Smooth muscle cell (in vitro differentiated cells): ENCODE data around the gene KRTAP10-5. TPM values are rescaled to one million over a fixed set of nuclear protein-coding genes. Genes with fewer than 3 reads are reported as not detected.

Experiments
- DNase-seq: peaks from one replicate; lab custom pipeline; 2025; ENCODE audit not compliant: unreplicated experiment; lab: John Stamatoyannopoulos, UW
- H2AFZ ChIP-seq: fragments of 200-600 bp; sonication (generic); 2 replicates; pipeline ENCODE4 v1.6.0; 2016; ENCODE audit warnings: antibody characterized with exemption, low read depth, mild to moderate bottlenecking
- H3F3A ChIP-seq: fragments of 200-600 bp; sonication (generic); 2 replicates; pipeline ENCODE4 v1.6.0; 2017; ENCODE audit warnings: antibody characterized with exemption, low read depth
- H3K27ac ChIP-seq: fragments of 200-600 bp; sonication (generic); 2 replicates; pipeline ENCODE4 v1.5.1; 2016; ENCODE audit warnings: low read depth, mild to moderate bottlenecking
- H3K27me3 ChIP-seq: fragments of 200-600 bp; sonication (generic); 2 replicates; pipeline ENCODE4 v1.6.1; 2016; ENCODE audit warnings: low read depth, mild to moderate bottlenecking
- H3K36me3 ChIP-seq: fragments of 200-600 bp; sonication (generic); 2 replicates; pipeline ENCODE4 v1.5.1; 2016; ENCODE audit warnings: low read depth
- H3K4me1 ChIP-seq: fragments of 200-600 bp; sonication (generic); 2 replicates; pipeline ENCODE4 v1.5.1; 2016; ENCODE audit warnings: low read depth
- H3K4me2 ChIP-seq: fragments of 200-600 bp; sonication (generic); 2 replicates; pipeline ENCODE4 v1.6.0; 2016; ENCODE audit warnings: mild to moderate bottlenecking
- H3K4me3 ChIP-seq: fragments of 200-600 bp; sonication (generic); 2 replicates; pipeline ENCODE4 v1.5.1; 2016; ENCODE audit warnings: mild to moderate bottlenecking
- H3K79me2 ChIP-seq: fragments of 200-600 bp; sonication (generic); 2 replicates; pipeline ENCODE4 v1.6.0; 2016; ENCODE audit warnings: low read depth, mild to moderate bottlenecking
- H3K9ac ChIP-seq: fragments of 200-600 bp; sonication (generic); 2 replicates; pipeline ENCODE4 v1.6.0; 2016; ENCODE audit warnings: low read depth
- H3K9me3 ChIP-seq: fragments of 200-600 bp; sonication (generic); replicated peaks from 2 replicates; pipeline ENCODE4 v1.5.1; 2016; ENCODE audit warnings: low read depth
- H4K20me1 ChIP-seq: fragments of 200-600 bp; sonication (generic); 2 replicates; pipeline ENCODE4 v1.6.0; 2016; ENCODE audit warnings: low read depth
- WGBS: methylation state at CpG from one replicate; pipeline ENCODE4 v1.1.7; 2016; ENCODE audit warnings: low lambda C conversion rate; 5-methylcytosine and 5-hydroxymethylcytosine counted together
- polyA plus RNA-seq: library from polyadenylated mRNA; unstranded; fragments of >200 nt; fragmentation: Nextera tagmentation; extraction: Ambion mirVana; gene quantifications from 2 replicates; pipeline ENCODE4 v1.2.1, GENCODE V29; 2016
- total RNA-seq: library from RNA; depleted of rRNA; stranded (reverse); fragments of >200 nt; gene quantifications from 2 replicates; pipeline ENCODE4 v1.2.3, GENCODE V29; 2014
- TF ChIP-seq, protein P1 (sequence below): fragments of 200-600 bp; sonication (generic); IDR thresholded peaks from 2 replicates; pipeline ENCODE4 v1.5.1; 2017; ENCODE audit warnings: borderline replicate concordance, mild to moderate bottlenecking, antibody characterized with exemption; ENCODE audit not compliant: insufficient read depth, poor library complexity, severe bottlenecking

The KRTAP10-5 gene
- total and polyA plus RNA-seq, 2 experiments from 2014 or later: not detected

DNA sequence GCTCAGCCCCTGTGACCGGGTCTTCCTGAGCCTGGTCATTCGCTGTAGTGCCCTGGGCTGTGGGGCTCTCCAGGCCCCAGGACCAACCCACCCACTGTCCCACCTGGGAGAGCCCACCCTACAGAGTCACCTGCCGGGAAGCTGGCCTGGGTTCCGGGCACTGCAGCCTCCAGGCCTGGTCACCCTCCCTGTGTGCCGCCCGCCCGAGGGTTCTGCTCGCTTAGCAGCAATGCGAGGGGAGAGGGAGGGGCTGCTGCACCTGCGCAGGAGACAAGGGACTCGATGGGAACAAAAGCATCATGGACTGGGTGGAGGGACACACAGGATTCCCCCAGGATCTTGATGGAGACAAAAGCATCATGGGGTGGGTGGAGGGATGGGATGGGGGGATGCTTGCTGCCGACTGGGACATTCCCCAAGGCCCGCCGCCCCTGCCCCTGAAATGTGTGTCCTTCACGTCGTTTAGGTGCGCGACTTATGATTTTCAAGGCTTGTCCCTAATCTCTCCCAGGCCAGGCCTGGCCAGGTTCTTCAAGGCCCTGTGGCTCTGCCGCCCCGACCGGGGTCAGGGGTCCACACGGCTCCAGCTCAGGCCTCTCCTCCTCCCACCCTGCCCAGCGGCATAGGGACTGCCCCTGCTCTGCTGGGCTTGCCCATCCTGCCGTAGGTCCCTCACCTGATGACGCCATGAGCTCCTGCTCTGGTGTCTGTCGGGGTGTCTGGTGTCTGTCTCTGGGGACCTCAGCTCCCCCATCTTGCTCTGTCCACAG lies 33.2 kb upstream of the KRTAP10-5 start:
- no peaks in the 10 kb centered on the region for H3F3A ChIP-seq
- no peak overlapping the region for H2AFZ ChIP-seq
- H3K9ac ChIP-seq: no peak overlapping the region
- peaks cover 9% of the 10 kb centered on the region for H3K9me3 ChIP-seq
- no peaks in the 10 kb centered on the region for H3K36me3 ChIP-seq
- H3K4me3 ChIP-seq: no peak overlapping the region
- no peak overlapping the region for H3K27ac ChIP-seq
- no peak for DNase-seq
- H3K79me2 ChIP-seq: no peaks in the 10 kb centered on the region
- 97% methylated on average over 22 of the region's 26 CpGs for WGBS
- no peaks in the 10 kb centered on the region for H3K27me3 ChIP-seq
- H3K4me2 ChIP-seq: no peak overlapping the region
- TF ChIP-seq, protein P1, sequence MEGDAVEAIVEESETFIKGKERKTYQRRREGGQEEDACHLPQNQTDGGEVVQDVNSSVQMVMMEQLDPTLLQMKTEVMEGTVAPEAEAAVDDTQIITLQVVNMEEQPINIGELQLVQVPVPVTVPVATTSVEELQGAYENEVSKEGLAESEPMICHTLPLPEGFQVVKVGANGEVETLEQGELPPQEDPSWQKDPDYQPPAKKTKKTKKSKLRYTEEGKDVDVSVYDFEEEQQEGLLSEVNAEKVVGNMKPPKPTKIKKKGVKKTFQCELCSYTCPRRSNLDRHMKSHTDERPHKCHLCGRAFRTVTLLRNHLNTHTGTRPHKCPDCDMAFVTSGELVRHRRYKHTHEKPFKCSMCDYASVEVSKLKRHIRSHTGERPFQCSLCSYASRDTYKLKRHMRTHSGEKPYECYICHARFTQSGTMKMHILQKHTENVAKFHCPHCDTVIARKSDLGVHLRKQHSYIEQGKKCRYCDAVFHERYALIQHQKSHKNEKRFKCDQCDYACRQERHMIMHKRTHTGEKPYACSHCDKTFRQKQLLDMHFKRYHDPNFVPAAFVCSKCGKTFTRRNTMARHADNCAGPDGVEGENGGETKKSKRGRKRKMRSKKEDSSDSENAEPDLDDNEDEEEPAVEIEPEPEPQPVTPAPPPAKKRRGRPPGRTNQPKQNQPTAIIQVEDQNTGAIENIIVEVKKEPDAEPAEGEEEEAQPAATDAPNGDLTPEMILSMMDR: no peak
- H4K20me1 ChIP-seq: no peaks in the 10 kb centered on the region
- no peaks in the 10 kb centered on the region for H3K4me1 ChIP-seq

DNA sequence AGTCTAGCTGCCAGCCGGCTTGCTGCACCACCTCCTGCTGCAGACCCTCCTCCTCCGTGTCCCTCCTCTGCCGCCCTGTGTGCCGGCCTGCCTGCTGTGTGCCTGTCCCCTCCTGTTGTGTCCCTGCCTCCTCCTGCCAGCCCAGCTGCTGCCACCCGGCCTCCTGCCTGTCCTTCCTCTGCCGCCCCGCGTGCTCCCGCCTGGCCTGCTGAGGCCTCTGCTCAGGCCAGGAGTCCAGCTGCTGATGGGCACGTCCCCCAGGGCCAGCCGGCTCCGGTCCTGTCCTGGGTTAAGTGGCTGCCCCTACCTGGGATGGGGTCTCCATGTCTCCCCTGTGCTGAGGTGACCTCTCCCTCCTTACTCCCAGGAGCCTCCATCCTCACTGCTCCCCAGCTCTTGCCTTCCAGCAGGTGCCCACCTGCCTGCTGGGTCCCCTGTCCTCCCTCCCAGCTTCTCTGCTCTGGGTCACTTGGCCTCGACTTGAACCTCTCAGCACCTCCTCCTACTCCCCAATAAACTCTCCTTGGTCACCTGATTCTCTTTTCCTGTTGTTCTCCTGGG lies 32.3 kb upstream of the KRTAP10-5 start:
- TF ChIP-seq, protein P1: no peak
- H3K4me1 ChIP-seq: no peaks in the 10 kb centered on the region
- H3K79me2 ChIP-seq: no peaks in the 10 kb centered on the region
- no peaks in the 10 kb centered on the region for H3K27me3 ChIP-seq
- 91% methylated on average over 13 of the region's 13 CpGs for WGBS
- H3F3A ChIP-seq: no peaks in the 10 kb centered on the region
- no peaks in the 10 kb centered on the region for H3K36me3 ChIP-seq
- H3K4me3 ChIP-seq: no peak overlapping the region
- H3K27ac ChIP-seq: no peak overlapping the region
- H2AFZ ChIP-seq: no peak overlapping the region
- peaks cover 9% of the 10 kb centered on the region for H3K9me3 ChIP-seq
- H3K4me2 ChIP-seq: no peak overlapping the region
- no peak for DNase-seq
- H3K9ac ChIP-seq: no peak overlapping the region
- H4K20me1 ChIP-seq: no peaks in the 10 kb centered on the region

DNA sequence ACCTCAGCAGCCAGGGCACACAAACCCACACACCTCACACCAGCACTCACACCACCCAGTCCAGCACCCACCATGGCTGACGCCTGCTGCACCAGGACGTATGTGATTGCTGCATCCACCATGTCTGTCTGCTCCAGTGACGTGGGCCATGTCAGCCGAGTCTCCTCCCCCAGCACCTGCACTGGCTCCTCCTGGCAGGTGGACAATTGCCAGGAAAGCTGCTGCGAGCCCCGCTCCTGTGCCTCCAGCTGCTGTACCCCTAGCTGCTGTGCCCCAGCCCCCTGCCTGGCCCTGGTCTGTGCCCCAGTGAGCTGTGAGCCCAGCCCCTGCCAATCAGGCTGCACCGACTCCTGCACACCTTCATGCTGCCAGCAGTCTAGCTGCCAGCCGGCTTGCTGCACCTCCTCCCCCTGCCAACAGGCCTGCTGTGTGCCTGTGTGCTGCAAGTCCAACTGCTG lies 31.7 kb upstream of the KRTAP10-5 start, which contains the start of gene KRTAP10-8:
KRTAP10-8 (plus strand) TSS at position 51 of the 458 bp plus-strand sequence; CDS start at position 73, 22 bp downstream.
- H3K79me2 ChIP-seq: no peaks in the 10 kb centered on the region
- H3K9me3 ChIP-seq: peaks cover 9% of the 10 kb centered on the region
- H2AFZ ChIP-seq: no peak within 1 kb of the TSS
- no peaks in the 10 kb centered on the region for H3K36me3 ChIP-seq
- no peaks in the 10 kb centered on the region for H3F3A ChIP-seq
- H3K4me1 ChIP-seq: no peaks in the 10 kb centered on the region
- WGBS: 93% methylated on average over 8 of the region's 8 CpGs
- no peak within 1 kb of the TSS for H3K9ac ChIP-seq
- H3K4me3 ChIP-seq: no peak within 1 kb of the TSS
- no peak for DNase-seq
- H4K20me1 ChIP-seq: no peaks in the 10 kb centered on the region
- TF ChIP-seq, protein P1: no peak
- no peak within 1 kb of the TSS for H3K4me2 ChIP-seq
- no peaks in the 10 kb centered on the region for H3K27me3 ChIP-seq
- H3K27ac ChIP-seq: no peak within 1 kb of the TSS
